GM19035 (cell line): ENCODE measurements around the gene FAM181A.

Experiments used
- ATAC-seq: cut with Tn5 transposase; IDR thresholded peaks from one replicate; pipeline ENCODE4 v1.9.1; 2021; ENCODE audit not compliant: unreplicated experiment

The FAM181A gene

DNA sequence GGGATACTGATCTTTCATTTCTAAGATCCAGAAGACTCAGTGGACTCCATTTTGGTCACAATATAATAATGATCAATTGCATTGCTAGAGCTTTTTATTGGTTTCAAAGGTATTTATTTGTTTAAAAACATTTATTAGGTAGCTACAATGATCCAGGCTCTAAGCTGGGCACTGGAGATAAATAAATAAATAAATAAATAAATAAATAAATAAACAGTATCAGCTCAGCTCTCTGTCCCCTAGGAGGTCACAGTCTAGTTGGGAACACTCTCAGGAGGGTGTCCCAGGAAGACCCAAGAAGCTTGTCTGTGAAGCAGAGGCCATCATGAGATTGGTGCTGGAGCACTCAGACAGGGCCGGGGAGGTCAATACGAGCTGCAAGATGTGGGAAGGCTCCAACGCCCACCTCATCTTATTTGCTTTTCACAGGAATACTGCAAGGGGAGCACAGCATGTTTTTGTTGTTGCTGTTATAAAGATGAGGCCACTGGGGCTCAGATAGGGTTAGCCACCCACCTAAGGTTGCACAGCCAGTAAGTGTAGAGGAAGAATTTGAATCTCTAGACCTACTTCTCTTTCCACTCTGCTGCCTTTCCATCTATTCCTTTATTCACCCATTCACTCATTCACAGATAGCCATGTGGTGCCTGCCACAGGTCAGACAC, 33.8 kb downstream of the FAM181A start:
- ATAC-seq, result no peak

DNA sequence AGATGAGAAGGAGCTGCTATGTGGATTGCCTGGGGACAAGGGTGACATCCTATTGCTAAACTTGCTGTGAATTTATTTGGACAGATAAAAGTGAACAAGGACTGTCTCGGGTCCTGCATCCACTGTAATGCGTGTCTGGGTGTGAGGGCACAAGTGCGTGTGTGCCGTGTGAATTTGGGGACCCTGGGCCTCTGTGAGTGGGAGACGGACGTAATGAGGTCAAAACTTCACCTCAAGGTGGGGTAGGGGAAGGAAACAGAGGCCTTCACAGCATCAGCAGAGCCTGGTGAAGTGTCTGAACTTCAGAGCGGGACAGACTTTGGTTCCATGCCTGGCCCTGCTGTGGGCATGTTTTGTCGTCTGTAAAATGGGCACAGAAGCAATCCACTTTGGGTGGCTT, 34.5 kb downstream of the FAM181A start:
- ATAC-seq, result no peak

DNA sequence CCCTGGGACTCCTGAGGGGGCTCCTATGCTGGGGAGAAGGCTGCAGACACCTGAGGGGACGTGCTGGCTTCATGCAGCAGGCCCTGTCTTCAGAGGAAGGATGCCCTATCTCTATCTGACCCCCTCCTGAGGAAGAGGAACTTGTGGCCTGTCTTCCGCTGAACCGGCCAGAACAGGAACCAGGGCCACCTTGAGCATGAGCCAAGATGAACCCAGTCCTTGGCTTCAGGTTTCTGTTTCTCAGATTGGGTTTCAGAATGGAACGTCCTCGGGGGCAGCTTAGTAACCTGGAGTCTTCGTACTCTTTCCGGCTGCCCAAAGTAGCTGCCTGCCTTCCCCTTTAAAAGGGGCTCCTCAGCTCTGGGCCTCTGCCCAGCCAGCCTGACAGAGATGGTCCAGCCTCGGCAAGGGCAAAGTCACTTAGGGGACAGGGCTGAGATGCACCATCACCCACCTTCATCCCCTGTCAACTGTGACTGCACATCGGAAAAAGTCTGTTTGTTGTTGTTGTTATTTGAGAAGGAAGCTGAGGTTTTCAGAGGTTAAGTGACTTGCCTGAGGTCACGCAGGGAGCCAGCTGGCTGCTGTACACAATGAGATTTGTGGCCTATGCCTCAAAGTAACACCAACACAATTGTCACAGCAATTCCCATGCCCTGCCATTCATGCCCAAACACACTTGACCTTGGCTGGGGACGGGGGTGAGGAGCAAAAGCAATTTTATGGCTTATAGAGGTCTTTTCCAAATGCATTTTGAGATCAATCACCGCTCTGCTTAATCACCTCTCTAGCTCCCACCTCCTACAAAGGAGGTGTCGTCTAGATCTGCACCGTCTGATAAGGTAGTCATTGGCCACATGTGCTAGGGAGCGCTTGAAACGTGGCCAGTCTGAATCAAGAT, 35.8 kb downstream of the FAM181A start:
- peak; percentile 57 for ATAC-seq

DNA sequence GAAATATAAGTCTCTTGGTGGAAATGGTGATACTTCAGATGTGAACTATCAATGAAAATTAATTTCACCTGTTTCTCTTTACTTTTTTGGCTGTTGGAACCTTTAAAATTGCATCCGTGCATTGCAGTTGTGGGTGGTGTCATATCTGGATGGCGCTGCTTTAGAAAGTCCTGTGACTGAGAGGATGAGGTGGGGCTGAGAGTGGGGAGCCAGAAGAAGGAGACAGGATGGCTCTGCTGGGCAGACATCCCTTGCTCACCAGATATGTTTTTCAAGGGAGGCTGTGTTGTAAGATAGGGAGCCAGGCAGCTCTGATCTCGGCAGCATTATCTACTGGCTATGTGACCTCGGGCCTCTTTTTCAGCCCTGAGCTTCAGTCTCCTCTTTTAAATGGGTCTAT, 36.5 kb downstream of the FAM181A start:
- ATAC-seq, result no peak

DNA sequence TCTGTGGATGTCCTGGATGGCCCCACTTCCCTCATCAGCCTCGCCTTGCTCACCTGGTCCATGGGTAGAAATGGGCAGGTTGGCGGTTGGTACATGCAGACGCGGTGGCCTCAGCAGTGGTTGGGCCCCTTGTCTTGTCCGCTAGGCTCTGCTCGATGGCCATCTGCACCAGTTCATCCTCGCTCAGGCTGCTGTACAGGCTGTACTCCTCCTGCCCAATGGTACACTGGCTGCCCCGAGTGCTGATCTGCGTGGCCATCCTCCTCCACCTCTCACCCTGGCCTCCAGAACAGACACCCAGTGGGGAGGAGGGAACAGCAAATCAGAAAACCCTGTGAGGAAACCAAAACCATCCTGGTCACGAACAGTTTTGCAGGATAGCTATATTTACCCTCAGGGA, 37.1 kb downstream of the FAM181A start:
- no peak for ATAC-seq

DNA sequence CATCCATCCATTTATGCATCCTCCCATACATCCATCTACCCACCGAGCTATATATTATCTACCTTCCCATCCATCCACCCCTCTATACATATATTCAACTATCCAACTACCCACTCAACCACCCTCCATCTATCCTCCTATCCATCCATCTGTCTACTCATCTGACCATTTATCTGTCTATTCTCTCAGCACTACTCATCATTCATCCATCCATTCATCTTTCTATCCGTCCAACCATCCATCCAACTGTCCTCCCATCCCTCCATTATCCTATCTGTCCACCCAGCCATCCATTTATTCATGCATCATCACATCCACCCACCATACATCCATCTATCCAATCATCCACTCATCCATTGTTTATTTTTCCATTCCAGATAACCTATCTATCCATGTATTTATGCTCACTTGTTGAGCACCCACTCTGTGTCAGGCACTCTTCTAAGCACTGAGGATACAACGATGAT, 37.7 kb downstream of the FAM181A start:
- ATAC-seq, result no peak

DNA sequence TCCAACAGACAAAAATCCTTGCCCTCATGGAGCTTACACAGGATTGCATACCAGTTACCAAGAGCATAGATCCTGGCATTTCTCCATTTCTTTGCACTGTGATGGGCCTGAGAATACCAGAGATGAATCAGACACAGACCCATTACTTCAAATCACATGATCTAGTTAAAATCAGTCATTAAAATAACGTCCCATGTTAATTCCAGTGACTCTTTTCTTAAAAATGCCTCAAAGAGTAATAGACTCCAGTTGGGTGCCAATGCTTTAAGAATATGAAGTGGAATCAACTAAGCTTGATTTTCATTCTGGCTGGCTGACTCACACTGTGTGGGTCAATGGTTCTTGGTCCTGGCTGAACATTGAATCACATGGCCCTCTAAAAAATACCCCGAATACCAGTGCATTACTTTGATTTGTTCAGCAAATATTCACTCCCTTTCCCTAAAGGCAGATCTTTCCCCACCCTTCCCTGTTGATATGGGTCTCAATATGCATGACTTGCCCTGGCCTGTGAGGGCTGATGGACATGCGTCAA, 38.2 kb downstream of the FAM181A start:
- no peak for ATAC-seq

DNA sequence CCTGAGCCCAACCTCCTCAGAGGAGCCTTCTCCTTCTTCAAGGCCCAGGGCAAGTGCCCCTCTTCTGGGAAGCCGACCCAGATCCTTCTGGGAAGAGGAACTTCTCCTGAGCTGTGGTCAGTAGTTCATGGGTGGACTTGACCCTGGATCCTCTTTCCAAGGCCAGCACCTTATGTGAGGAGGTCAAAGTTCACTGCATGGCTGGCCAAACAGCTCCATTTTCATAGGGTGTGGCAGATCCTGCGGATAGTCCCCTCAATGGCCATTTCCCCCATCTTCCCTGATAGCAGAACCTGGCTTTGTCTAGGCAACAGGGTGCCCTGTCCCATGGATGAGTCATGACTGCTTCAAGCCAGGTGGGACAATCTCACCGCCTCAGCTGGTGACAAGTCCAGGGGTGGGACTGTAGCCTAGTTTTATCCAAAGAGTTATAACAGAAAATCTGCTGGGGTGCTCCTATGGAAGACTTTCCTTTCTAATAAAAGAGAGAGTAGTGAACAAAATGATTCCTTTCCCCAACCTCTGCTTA, 38.9 kb downstream of the FAM181A start:
- ATAC-seq, result no peak

DNA sequence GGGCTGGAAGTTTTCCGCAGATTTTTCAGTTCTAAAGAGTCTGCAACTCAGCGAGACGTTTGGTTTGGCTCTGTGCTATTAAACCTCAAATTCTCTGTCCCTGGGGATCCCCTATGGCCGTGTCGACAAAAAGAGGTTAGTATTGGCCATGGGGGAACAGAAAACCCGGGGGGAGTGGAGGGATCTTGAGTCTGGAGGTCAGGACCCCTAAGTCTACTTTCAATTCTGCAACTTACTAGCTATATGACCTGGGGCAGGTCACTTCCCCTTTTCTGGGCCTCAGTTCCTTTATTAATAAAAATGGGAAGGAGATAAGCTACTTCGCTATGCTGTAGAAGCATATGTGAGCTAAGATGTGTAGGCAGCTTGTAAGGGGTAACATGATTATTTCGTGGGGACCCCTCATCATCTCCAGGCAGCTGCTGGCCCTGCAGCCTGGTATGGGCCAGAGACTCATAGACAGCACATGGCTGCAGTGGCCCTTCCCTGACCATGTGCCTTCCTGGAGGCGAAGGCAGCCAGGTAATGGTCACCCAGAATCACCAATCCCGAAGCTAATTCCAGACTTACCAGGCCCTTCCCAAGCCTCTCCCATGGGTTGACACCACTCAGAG, 40.6 kb downstream of the FAM181A start:
- peak; percentile 42 for ATAC-seq

DNA sequence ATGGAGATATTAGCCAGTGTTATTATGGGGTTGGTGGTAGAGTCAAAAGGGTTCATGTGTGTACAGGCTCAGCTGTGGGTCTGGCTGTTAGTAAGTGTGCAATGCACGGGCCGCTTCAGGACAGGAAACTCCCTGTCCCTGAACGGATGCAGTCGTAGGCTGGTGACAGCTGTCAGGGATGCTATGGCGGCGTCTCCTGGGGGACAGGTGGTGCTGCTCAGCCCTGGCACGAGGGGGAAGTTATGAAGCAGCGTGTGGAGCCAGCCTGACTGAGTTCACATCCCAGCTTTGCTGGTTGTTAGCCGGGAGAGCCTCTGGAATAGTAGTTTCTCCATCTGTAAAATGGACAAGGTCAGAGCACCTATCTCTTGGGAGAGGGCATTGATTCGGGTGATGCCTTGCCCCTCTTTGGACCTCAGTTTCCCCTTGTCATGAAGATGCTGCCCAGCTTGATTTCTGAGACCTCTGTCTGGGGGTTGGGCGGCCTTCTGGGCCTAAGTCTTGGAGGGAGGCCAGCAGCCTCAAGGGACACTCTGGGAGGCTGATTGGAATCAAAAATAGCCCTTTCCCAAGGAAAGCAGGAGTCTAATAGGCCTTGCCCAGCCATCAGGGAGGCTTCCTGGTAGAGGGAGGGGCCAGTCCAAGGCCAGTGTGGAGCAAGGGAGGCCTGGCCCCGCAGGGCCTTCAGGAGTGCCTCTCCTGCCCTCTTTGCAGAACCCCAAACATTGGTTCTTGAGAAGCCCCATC, 42.1 kb downstream of the FAM181A start:
- no peak for ATAC-seq

DNA sequence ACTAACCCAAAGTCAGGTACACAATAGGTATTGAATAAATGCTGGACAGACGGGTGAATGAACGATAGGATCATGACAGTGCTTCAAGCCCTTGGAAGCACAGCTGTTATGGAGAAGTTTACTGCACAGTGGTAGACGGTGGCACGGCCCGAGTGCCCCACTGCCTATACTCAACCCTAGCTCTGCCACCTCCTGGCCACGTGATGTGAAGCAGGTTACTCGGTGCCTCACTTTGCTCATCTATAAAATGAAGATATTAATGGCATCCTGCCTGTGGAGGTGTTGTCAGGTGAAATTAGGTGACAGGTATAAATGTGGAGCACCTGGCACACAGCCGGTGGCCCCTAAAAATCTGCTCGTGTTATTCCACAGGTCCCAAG, 43.4 kb downstream of the FAM181A start:
- no peak for ATAC-seq

DNA sequence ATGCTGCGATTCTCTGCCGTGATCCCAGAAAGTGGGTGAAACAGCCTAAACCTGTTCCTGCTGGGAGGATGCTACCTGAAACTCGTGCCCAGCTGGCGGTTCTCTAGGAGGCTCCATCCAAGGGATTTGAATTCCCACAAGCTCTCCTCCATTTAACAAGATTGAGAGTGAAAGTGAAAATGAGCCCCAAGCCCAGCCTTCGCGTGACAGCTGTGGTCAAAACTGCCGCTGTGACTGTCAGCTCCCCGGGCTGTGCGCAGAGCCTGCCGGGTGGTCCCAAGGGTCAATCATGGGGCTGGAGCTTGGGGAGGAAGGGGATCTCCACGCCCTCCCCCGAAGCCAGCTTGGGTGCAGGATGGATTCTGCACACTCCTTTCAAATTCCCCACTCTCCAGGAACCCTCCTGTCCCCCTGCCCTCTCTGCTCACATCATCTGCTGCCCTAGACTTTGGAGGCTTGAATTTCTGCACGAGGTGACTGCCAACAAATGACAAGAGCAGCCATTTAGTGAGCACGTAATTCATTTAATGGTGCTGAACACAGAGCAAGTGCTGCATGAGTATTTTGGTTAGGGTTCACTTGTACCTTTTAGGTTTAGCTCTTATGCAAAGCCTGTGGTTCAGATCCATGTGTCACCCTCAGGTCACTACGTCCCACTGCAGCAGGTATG, 44.0 kb downstream of the FAM181A start:
- peak; percentile 40 for ATAC-seq

DNA sequence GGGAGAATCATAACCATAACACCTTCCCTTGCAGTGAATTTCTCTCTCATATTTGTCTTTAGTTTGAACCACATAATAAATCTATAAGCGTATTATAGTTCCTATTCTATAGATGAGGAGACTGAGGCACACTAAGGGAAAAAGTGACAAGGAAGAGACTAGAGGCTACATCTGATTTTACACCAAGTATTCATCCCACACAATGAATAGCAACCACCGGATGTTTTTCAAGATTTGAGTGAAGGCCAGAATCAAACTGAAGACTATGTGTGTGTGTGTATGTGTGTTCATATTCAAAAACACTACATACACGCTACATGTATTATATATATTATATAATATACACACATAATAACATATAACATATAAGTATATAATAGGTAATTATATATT, 44.5 kb downstream of the FAM181A start:
- no peak for ATAC-seq

DNA sequence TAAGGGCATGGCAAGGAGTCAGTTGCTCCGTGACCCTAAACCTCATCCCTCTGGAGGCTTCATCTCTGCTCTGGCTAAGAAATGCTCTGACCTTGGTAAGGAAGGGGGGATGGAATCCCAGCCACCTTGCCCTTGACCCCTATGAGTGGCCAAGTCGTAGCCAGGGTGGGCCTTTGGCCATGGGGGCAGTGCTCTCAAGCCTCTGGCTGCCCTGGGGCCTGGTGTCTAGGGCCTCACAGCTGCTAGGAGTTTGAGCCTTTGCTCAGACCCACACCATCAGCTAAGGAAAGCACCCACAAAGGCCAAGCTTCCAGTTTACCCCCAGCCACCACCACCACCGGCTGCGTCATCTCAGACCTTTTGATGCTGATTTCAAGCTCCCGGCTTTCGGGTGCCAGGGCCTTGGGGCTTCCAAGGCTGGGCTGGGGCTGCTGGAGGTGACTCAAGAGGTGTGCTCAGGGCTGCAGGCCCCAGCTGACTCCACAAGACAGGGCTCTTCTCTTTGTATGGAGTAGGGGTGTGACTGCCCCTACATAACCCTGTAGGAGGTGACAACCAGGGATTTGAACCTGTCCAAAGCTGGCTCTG, 45.6 kb downstream of the FAM181A start:
- ATAC-seq, result no peak

DNA sequence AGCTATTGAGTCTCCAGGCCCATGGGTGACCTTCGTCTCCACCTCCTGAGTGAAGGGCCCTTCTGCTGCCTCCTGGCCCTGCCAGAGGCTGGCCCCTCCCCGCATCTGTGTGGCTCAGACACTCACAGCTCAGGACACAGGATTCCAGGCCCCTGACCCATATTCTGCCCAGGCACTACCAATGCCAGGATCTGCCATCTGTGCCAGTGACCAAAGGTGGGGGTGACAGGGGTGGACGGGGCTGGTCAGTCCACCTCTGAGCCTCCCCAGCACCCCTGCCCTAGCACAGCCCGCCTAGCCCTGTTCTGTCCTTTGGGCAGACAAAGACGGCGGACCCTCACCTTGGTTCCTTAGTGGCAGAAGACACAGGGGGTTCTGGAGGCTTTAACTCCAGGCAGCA, 46.5 kb downstream of the FAM181A start:
- ATAC-seq, result no peak

DNA sequence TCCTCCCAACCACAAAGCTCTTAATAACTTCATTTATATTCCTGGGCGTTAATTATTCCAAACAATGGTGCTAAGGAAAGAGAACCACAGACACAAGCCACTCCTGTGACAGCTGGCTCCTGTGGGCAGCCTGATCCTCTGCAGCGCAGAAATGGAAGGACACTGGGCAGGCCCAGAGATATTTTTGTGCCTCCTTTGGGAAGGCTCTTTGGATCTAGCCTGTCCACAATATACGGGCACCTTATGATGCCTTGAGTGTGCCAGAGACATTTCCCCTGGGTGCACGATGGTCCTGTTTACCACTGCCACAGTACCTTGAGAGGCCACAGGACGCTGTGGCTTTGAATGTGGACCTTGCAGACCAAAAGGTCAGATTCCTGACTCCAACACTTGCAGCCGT, 47.2 kb downstream of the FAM181A start:
- no peak for ATAC-seq

DNA sequence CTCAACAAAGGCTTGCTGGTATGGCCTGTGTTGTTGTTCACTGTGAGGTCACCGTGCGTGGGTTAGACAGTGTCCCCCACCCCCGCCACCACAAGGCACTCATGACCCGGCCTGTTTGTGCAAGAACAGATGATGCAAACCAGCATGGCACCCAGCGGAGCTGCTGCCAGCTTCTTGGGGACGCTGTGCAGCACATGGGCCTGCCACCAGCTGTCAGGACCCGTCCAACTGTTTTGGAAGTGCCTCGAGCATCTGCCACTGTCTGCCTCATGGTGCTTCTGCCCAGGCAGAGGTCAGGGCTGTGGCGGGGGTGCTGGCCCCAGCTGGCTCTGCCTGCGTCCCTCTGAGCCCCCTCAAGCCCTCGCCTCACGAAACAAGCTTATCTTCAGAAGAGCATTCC, 47.7 kb downstream of the FAM181A start:
- ATAC-seq, result no peak

DNA sequence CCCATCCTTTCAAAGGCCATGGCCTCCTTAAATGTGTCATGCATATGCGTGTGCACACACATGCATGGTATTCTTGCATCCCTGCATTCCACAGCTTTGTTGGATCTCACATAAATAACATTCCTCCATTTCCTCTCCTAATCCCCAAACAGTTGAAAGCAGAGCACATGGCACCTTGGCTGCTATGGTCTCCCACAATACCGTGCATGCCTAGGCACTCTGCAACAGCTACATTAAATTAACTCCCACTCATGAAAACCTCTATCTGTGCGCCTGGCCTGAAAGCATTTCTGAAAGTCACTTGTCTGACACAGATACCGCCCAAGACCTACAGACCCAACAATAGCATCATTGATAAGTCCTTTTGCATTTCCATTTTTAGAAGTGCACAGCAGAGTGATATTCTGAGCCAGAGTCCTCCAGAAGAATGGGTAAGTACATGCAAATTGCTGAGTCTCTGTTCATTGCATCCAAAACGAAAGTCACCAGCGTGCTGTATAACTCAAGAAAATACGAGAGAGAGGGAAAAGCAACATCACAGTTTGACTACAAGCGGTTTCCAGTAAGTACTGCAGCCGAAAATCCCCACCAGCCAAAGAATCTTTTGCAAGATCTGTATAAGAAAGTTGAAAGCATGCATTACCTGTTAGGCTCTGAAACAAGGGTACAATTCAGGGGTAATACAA, 48.8 kb downstream of the FAM181A start:
- peak; percentile 65 for ATAC-seq

DNA sequence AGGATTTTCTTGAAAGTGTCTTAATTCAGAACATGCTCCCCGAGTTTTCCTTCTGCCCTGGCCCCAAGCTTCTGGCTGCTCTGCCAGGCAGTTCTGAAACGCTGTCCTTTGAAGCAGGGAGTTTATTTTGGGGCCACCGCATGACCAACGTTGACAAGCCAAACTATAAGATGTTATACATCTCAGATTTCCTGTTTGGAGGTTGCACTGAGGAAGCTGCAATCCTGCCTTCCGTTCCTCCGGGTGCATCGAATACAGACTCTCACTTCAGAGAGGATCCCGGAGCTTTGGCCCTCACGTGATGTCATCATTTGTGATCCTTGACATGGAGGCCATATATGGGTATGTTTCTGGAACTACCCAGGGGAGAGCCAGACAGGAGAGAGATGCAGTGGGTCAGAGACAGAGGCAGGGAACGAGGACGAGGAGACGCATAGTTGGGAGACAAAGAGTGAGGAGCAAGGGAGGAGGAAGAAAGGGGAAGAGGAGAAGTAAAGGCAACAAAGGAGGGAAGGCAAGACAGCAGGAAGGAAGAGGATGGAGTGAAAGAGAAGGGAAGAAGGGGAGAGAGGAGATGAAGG, 49.4 kb downstream of the FAM181A start, which contains the start of gene ASB2:
ASB2 (minus strand) TSS at position 94 of the 581 bp plus-strand sequence. CDS start 12,031 bp downstream, outside the sequence.
- peak; percentile 14 for ATAC-seq
